H1 (cell line): ENCODE data around the gene KCNH1. TPM values are rescaled to one million over a fixed set of nuclear protein-coding genes. Genes with fewer than 3 reads are reported as not detected.

ENCODE experiments used
- ZNF274 ChIP-seq: IDR thresholded peaks from 2 replicates; pipeline ENCODE4 v1.7.0; 2012; ENCODE audit warnings: low read length, borderline replicate concordance; ENCODE audit errors: extremely low read depth
- polyA plus RNA-seq, 7 experiments: library from polyadenylated mRNA; depleted of rRNA in 3 of 7; stranded (reverse) in 5 of 7; unstranded in 2 of 7; fragments of >200 nt in 5 of 7; fragments of 200-250 nt in 2 of 7; gene quantifications; 1 replicate in 5 of 7; 2 replicates in 1 of 7; 4 replicates in 1 of 7; pipeline versions ENCODE4 v1.2.1 to v1.2.3, GENCODE V29; 2011 to 2013; ENCODE audit warnings: missing spikeins in 2 of 7, mixed read lengths in 2 of 7
- total RNA-seq: library from RNA; stranded (reverse); fragmentation: NEBNext Ultra II Directional; extraction: Animal tissue kit (Norgen Biotek cat#: 25700); gene quantifications from 2 replicates; pipeline ENCODE4 v1.2.1, GENCODE V29; 2021

The KCNH1 gene
- total and polyA plus RNA-seq, 2 of the 8 experiments (the other 6 are each of a cell fraction or from before 2014, with no cell fraction given) = 0.27 to 0.34 TPM

- TF ChIP-seq ZNF274 = no peak
These were observed 182.7 kb downstream of the KCNH1 start (continued) for GRCh38 chr1:210951279-210951678.
